Activated CD4-positive, alpha-beta T cell treated with anti-CD3 and anti-CD28 coated beads for 36 hours (primary cell): ENCODE data around the gene CTPS2. TPM values are rescaled to one million over a fixed set of nuclear protein-coding genes. Genes with fewer than 3 reads are reported as not detected.
"Not testable (repeated sequence)": the region's sequence is repeated elsewhere in the genome, so short reads cannot be mapped to it uniquely, and the experiment has no call there.

Experiments
- ATAC-seq: fragments of 200-7000 bp; cut with Tn5 transposase; one replicate; pipeline ENCODE4 v1.10.0; 2021; ENCODE audit warnings: mild to moderate bottlenecking, moderate library complexity
- CTCF ChIA-PET: fragments of 350-600 bp; sonication (Branson Sonifier 250); formaldehyde crosslinking; loops from one replicate; lab custom pipeline; 2021; ENCODE audit warnings: antibody characterized with exemption; lab: Charles Lee
- POLR2A ChIA-PET: fragments of 350-600 bp; sonication (Branson Sonifier 250); formaldehyde crosslinking; loops from one replicate; lab custom pipeline; 2021; ENCODE audit warnings: antibody characterized with exemption, inconsistent platforms; lab: Charles Lee
- DNase-seq: peaks from one replicate; pipeline ENCODE4 v3.0.0-alpha.2; 2020
- H3K27ac Mint-ChIP-seq: one replicate; pipeline ENCODE4 v1.8.0; 2021; ENCODE audit warnings: mixed read lengths
- H3K27me3 Mint-ChIP-seq: one replicate; pipeline ENCODE4 v1.8.0; 2021; ENCODE audit warnings: mixed read lengths
- H3K36me3 Mint-ChIP-seq: one replicate; pipeline ENCODE4 v1.8.0; 2021; ENCODE audit warnings: low read depth, mixed read lengths
- H3K4me1 Mint-ChIP-seq: one replicate; pipeline ENCODE4 v1.8.0; 2021; ENCODE audit warnings: mixed read lengths
- H3K4me3 Mint-ChIP-seq: one replicate; pipeline ENCODE4 v1.8.0; 2021; ENCODE audit warnings: mild to moderate bottlenecking, moderate library complexity, mixed read lengths
- H3K9me3 Mint-ChIP-seq: one replicate; pipeline ENCODE4 v1.8.0; 2021; ENCODE audit warnings: low read depth, mixed read lengths
- intact Hi-C, 2 experiments: fragments of 100-400 bp; cut with DNase I in 1 of 2; cut with micrococcal nuclease in 1 of 2; formaldehyde crosslinking; loops; one replicate each; pipeline versions ENCODE4 v1.14.2 to v1.15.1; 2022 to 2024; cut with DNase I, micrococcal nuclease
- total RNA-seq, 2 experiments: library from RNA; stranded (reverse); gene quantifications; one replicate each; pipeline ENCODE4 v1.2.3, GENCODE V29; 2021

Gene CTPS2
- total RNA-seq, 2 experiments from 2014 or later, result 6.8 to 7.2 TPM

DNA sequence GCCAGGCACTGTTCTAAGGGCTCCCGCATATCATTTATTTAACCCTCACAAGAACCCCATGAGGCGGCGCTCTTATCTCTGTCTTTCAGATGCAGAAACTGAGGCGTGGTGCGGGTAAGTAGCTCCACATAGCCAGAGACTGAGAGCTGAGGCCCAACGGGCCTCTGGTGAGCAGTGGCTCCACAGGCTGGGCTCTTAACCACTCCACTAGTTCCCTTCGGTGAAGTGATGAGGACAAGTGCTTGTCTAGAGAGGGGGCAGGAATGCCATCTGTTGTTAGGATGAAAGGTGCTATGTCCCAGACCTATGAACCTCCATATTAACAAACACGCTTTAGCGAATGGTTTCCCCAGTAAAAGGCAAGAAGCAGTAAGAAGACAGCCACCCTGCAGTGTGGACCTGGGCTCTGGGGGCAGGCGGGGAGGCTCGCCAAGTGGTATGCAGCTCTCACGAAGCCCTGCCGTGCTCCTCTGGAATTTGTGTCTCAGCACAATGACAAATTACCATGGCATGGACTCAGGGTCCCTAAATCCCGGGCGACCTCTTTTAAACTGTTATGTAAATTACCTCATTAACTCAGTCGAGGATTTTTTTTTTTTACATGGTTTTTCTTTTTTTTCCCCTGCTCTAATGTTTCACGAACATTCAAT, 83.4 kb downstream of the CTPS2 start:
- H3K27me3 Mint-ChIP-seq, result no peaks in the 10 kb centered on the region
- no peaks in the 10 kb centered on the region for H3K9me3 Mint-ChIP-seq
- peaks cover 1% of the 10 kb centered on the region for H3K36me3 Mint-ChIP-seq
- no peak overlapping the region for H3K27ac Mint-ChIP-seq
- CTCF ChIA-PET, result no interaction called here
- no peak overlapping the region for H3K4me3 Mint-ChIP-seq
- peaks cover 2% of the 10 kb centered on the region for H3K4me1 Mint-ChIP-seq
- intact Hi-C loops, result no loop called here
- no peak for DNase-seq
- POLR2A ChIA-PET, result no interaction called here
- no peak for ATAC-seq

DNA sequence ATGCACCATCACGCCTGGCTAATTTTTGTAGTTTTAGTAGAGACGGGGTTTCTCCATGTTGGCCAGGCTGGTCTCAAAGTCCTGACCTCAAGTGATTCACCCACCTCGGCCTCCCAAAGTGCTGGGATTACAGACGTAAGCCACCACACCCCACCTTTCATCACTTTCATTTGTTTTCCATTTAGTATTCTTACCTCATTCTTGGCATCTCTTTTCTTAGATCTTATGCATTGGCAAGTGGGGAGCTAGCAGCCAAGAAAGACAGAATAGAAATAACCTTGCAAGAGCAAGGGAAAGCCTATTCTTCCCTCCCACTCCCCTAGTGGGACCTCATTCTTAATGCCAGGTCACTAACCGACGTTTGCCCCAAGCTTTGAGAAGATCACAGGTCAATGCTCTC, 84.0 kb downstream of the CTPS2 start:
- POLR2A ChIA-PET, H3K27me3 Mint-ChIP-seq, H3K4me1 Mint-ChIP-seq, CTCF ChIA-PET, H3K4me3 Mint-ChIP-seq, H3K27ac Mint-ChIP-seq, DNase-seq, H3K36me3 Mint-ChIP-seq, H3K9me3 Mint-ChIP-seq, ATAC-seq, intact Hi-C loops: not testable (repeated sequence)

DNA sequence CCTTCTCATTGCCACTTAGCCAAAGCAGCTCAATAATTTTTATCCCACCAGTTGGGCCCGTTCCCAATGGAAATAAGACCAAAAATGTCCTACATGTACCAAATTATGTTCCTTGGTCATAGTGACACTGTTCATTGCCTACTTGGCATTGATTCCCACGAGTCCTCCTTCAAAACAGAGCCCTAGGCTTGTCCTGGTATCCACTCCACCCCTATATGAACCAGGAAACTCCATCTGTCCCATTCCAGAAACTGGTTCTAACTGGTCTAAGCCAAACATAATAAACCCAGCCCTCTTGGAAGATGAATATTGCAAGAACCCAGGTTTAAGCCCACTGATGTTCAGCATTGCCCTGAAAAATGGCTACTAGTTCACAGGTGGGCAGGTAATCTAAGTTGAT, 93.4 kb downstream of the CTPS2 start:
- ChIA-PET CTCF (interaction anchor here (0.6 to 0.7 kb wide), 2 partner anchors 12 to 22 kb away, joined by 3 read pairs; no protein-coding TSS in a partner anchor), POLR2A (no interaction called here)
- no peak for DNase-seq
- Mint-ChIP-seq H3K9me3 (peaks cover 3% of the 10 kb centered on the region), H3K27ac (no peak overlapping the region), H3K36me3 (peaks cover 4% of the 10 kb centered on the region), H3K27me3 (no peaks in the 10 kb centered on the region), H3K4me3 (no peak overlapping the region), H3K4me1 (no peaks in the 10 kb centered on the region)
- intact Hi-C loops, result no loop called here
- no peak for ATAC-seq

DNA sequence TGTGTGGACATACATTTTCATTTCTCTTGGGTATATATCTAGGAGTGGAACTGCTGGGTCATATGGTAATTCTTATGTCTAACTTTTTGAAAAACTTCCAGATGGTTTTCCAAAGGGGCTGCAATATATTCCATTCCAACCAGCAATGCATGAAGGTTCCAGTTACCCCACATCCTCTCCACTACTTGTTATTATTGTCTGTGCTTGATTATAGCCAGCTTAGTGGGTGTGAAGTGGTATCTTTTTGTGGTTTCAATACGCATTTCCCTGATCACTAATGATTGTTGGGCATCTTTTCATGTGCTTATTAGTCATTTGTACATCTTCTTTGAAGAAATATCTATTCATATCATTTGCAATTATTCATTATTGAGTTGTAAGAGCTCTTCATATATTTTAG, 94.0 kb downstream of the CTPS2 start:
- peaks cover 3% of the 10 kb centered on the region for H3K9me3 Mint-ChIP-seq
- no peak for ATAC-seq

DNA sequence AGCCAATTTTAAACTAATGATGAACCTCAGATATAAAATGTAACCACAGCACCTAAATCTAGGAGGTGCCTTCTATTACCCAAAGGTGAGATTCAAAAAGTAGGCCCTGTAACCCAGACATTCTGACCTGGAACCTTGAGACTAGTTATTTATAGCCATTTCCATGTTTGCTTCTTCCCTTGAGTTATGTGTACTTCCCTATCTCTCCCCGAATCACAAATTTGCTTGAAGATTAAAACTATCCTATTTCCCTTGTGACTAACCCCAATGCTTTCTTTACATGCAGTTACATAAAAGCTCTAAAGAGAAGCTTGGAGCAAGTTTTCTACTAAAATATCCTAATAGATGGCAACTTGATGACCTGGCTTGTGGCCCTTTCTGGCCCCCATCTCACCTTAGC, 95.1 kb downstream of the CTPS2 start:
- Mint-ChIP-seq H3K4me1 (no peaks in the 10 kb centered on the region), H3K27me3 (no peaks in the 10 kb centered on the region), H3K36me3 (peaks cover 7% of the 10 kb centered on the region), H3K27ac (no peak overlapping the region), H3K9me3 (peaks cover 3% of the 10 kb centered on the region), H3K4me3 (no peak overlapping the region)
- no peak for DNase-seq
- no peak for ATAC-seq
- ChIA-PET POLR2A (no interaction called here), CTCF (no interaction called here)
- intact Hi-C loops, result no loop called here

More for the DNA sequence above, 94.0 kb downstream of the CTPS2 start:
- no peak for DNase-seq
- ChIA-PET POLR2A (no interaction called here), CTCF (no interaction called here)
- Mint-ChIP-seq H3K4me1 (no peaks in the 10 kb centered on the region), H3K27ac (no peak overlapping the region), H3K27me3 (no peaks in the 10 kb centered on the region), H3K4me3 (no peak overlapping the region), H3K36me3 (peaks cover 4% of the 10 kb centered on the region)
- intact Hi-C loops, result no loop called here

DNA sequence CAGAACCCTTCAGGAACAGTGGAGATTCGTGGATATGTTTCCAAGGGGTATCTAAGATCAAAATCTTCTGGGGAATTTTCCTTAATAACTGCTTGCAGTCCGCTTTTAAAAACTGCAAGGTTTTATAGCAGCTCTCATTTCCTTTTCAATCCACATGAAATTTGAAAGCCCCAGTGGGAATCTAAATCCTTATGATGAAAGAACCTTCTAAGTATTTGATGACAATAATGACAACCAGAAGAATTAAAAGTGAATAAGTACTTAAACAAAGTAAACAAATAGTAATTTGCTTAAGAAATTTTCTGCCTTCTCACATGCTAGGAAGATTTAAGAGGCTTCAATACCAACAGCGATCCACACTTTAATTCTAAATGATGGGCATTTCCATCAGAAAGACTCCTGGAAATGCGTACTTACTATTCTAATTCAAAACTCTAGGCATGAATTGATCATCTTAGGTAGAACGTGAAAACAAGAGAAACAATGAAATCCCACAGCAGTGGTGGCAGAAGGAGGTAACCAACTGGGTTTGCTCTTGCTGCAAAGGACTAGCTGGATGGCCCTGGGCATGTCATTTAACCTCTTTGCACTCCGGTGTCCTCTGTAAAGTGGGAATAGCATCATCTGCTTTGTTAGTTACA, 100.1 kb downstream of the CTPS2 start:
- intact Hi-C loops, result no loop called here
- DNase-seq (no peak), ATAC-seq (no peak)
- H3K36me3 Mint-ChIP-seq, result peaks cover 3% of the 10 kb centered on the region
- no peak overlapping the region for H3K27ac Mint-ChIP-seq
- peaks cover 3% of the 10 kb centered on the region for H3K4me1 Mint-ChIP-seq
- no peak overlapping the region for H3K4me3 Mint-ChIP-seq
- ChIA-PET POLR2A (no interaction called here), CTCF (no interaction called here)
- no peaks in the 10 kb centered on the region for H3K9me3 Mint-ChIP-seq
- no peaks in the 10 kb centered on the region for H3K27me3 Mint-ChIP-seq

DNA sequence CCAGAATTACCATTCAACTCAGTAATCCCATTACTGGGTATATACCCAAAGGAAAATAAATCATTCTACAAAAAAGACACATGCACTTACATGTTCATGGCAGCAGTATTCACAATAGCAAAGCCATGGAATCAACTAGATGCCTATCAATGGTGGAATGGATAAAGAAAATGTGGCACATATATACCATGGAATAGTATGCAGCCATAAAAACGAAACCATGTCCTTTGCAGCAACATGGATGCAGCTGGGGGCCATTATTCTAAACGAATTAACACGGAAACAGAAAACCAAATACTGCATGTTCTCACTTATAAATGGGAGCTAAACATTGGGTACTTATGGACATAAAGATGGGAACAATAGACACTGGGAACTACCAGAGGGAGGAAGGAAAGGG, 101.8 kb downstream of the CTPS2 start:
- POLR2A ChIA-PET, result not testable (repeated sequence)

DNA sequence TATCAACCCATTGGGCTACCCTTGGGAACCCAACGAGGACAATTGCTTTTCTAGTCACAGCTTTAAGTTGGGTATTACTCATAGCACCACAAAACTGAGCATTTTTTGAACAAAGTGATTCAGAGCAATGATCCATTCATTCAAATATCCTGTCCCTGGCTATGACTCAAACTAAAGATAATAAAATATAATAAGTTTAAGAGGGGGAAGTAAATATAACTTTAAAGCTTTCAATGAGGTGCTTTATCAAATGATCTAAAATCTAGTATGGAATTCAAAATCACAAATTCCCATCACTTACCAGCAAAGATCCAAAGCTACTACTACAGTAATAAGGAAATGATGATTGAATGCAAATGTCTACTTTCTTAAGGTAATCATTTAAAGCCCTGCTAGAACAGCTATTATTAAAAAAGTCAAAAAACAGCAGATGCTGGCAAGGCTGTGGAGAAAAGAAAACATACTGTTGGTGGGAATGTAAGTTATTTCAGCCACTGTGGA, 102.3 kb downstream of the CTPS2 start:
- no peaks in the 10 kb centered on the region for H3K9me3 Mint-ChIP-seq
- H3K27me3 Mint-ChIP-seq, result no peaks in the 10 kb centered on the region
- ATAC-seq (peak; percentile 23), DNase-seq (no peak)
- no peak overlapping the region for H3K4me3 Mint-ChIP-seq
- H3K27ac Mint-ChIP-seq, result no peak overlapping the region
- ChIA-PET POLR2A (no interaction called here), CTCF (no interaction called here)
- intact Hi-C loops, result no loop called here
- H3K4me1 Mint-ChIP-seq, result peaks cover 8% of the 10 kb centered on the region
- H3K36me3 Mint-ChIP-seq, result peaks cover 3% of the 10 kb centered on the region

More for the DNA sequence above, 101.8 kb downstream of the CTPS2 start:
- ATAC-seq, H3K27ac Mint-ChIP-seq, H3K9me3 Mint-ChIP-seq, H3K4me3 Mint-ChIP-seq, H3K27me3 Mint-ChIP-seq, H3K36me3 Mint-ChIP-seq, CTCF ChIA-PET, H3K4me1 Mint-ChIP-seq, intact Hi-C loops, DNase-seq: not testable (repeated sequence)

DNA sequence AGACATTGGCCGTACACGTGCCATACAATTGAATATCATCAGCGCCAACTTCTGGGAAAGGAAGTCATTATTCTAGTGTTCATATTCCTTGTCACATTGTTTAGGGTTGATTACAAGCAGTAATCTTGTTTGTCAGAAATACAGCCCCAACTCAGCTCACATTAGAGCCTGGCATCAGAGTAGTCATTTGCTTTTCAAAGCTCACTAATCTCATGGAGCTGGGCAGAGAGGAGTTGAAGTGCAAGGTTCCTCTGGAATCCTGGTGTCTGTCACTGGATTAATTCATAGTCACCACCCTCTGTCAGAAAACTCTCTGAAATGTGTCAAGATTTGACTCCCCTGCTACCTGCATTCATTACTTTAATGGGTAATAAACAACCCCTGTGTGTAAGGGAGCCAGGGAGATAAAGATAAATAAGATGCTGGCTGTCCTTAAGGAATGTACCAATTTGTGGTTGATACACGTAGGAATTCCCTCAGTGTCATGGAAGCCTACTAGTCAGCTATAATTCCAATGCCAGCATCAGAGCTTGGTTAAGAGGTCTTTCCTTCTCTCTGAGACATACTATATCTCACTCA, 106.2 kb downstream of the CTPS2 start:
- Mint-ChIP-seq H3K4me3 (no peak overlapping the region), H3K4me1 (peaks cover 25% of the 10 kb centered on the region), H3K27me3 (no peaks in the 10 kb centered on the region), H3K36me3 (no peaks in the 10 kb centered on the region), H3K9me3 (no peaks in the 10 kb centered on the region), H3K27ac (no peak overlapping the region)
- ChIA-PET CTCF (no interaction called here), POLR2A (no interaction called here)
- DNase-seq (no peak), ATAC-seq (no peak)
- intact Hi-C loops, result loop anchor here in 1 of 2 experiments (10.0 kb wide), 2 partner anchors 81 to 161 kb away; no protein-coding TSS in a partner anchor

DNA sequence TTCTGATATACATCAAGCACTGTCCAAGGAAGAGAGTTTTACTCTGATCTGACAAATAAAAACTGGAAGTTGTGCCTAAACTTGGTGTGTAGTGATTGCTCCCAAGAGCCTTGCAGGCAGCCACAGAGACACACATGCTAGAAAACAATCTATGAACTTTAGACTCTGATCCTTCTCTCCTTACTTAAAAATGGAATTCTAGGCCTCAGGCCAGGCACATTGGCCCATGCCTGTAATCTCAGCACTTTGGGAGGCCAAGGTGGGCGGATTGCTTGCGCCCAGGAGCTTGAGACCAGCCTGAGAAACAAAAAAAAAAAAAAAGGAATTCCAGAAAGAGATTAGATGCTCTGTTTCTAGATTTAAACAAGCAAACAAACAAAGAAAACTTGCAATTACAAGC, 108.1 kb downstream of the CTPS2 start:
- intact Hi-C loops, result loop anchor here (1.0 to 10.0 kb wide), 3 partner anchors 80 to 160 kb away; no protein-coding TSS in a partner anchor
- H3K27me3 Mint-ChIP-seq, result no peaks in the 10 kb centered on the region
- H3K4me1 Mint-ChIP-seq, result peaks cover 22% of the 10 kb centered on the region
- ChIA-PET POLR2A (no interaction called here), CTCF (no interaction called here)
- H3K9me3 Mint-ChIP-seq, result no peaks in the 10 kb centered on the region
- ATAC-seq (peak; percentile 21), DNase-seq (no peak)
- H3K27ac Mint-ChIP-seq, result peak overlapping the region; percentile 76
- no peak overlapping the region for H3K4me3 Mint-ChIP-seq
- no peaks in the 10 kb centered on the region for H3K36me3 Mint-ChIP-seq

DNA sequence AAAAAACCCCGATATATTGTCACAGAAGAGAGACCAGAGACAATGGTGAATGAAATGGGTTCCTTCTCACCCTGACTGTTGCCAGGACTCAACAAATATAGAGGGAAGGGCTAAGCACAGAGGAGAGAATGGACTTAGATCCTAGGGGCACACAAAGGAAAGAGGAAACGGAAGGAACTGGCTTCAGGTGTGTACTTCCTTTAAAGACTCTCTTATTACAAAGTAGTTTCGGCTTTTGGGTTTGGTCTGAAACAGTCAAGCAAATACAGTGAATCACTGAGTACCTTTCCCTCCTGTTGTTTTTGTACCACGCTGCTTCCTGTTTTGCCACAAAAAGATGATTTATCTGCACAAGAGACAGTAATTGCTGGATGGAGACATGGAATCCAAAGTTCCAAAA, 108.6 kb downstream of the CTPS2 start:
- ATAC-seq (peak; percentile 88), DNase-seq (no peak)
- Mint-ChIP-seq H3K27ac (peak overlapping the region; percentile 76), H3K27me3 (no peaks in the 10 kb centered on the region), H3K4me3 (peak overlapping the region; percentile 2), H3K4me1 (peaks cover 22% of the 10 kb centered on the region), H3K36me3 (no peaks in the 10 kb centered on the region), H3K9me3 (no peaks in the 10 kb centered on the region)
- ChIA-PET CTCF (no interaction called here), POLR2A (no interaction called here)
- intact Hi-C loops, result loop anchor here (1.0 to 10.0 kb wide), 3 partner anchors 79 to 159 kb away; no protein-coding TSS in a partner anchor
